ENCODE results near the gene TSC22D3. TPM values are rescaled to one million over a fixed set of nuclear protein-coding genes. Genes with fewer than 3 reads are reported as not detected.

The TSC22D3 gene
- total RNA-seq, 1 experiment from 2014 or later, result 20.5 TPM

GRCh38 chrX:107730991-107731766, 44.4 kb downstream of the TSC22D3 start:
- no peak for DNase-seq (ENCODE audit: low spot score)

GRCh38 chrX:107730298-107730655, 45.3 kb downstream of the TSC22D3 start:
- DNase-seq (ENCODE audit: low spot score), result no peak

- DNase-seq (ENCODE audit: low spot score), result no peak
Measured at GRCh38 chrX:107729558-107730297, 45.9 kb downstream of the TSC22D3 start.

DNA sequence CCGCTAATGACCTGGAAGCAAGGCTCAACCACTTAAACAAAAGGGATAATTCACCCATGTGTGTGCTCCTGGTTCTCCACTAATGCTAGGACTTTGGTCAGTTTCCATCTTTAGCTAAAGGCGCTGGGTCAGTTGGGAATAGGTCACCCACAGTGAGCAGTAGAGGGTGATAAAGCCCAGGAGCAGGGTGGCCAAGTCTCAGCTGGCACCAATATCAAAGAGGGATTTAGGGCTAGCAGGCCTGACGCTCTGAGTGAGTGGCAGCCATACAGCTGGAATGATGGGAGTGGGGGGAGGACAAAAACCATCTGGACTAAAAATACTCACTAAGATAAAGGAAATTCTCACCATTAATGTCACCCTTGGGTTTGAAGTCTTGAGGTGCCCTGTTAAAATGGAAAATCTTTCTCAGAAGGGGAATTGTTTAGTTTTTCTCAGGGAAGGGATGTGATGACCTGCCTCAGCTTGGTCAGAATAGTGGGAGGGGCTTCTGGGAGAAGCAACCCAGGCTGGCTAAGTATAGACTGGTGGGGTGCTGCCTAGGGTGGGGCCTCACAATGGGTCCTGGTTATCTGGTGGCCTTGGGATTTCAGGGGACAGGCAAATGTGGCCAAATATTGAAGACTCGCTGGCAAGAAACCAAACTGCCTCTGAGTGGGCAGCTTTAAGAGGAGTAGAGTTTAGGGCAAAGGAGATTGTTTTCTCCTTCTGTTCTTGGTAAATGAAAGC, 47.1 kb downstream of the TSC22D3 start:
- no peak for DNase-seq (ENCODE audit: low spot score)

GRCh38 chrX:107726816-107727534, 48.6 kb downstream of the TSC22D3 start:
- no peak for DNase-seq (ENCODE audit: low spot score)

DNA sequence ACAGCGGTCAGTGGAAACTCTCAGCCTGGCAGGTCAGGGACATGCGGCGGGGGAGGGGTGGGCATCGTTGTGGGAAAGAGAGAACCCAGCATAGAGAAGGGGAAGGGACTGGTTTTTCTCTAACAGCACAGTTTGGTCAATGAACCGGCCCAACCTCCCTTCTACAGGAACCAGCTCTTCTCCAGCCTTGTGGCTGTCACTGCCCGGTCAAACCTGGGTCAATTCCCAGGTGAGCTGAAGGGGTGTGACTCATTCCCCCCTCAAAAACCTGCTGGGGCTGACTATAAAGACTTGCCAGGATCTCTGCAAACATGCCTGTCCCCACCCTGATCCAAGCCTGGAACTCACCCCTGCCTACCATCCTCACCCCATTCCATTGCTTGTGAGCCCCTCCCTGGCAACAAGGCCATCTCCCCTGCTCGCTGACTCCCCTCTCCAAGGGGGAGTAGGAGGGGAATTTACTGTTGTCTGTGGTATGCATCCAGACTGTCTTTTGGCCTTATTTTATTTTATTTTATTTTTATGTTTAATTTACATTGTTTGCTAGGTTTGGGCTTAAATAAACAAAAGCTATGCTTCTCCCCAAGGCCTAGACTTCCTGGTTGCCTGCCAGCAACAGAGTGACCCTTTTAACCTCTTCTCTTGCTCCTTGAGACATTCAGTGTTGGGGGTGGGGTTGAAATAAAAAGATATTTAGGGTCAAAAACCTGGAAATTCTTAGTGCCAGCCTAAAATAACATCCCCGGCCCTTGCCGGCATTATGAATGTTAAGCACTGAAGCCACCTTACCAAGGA, 49.6 kb downstream of the TSC22D3 start:
- DNase-seq (ENCODE audit: low spot score), result no peak

DNA sequence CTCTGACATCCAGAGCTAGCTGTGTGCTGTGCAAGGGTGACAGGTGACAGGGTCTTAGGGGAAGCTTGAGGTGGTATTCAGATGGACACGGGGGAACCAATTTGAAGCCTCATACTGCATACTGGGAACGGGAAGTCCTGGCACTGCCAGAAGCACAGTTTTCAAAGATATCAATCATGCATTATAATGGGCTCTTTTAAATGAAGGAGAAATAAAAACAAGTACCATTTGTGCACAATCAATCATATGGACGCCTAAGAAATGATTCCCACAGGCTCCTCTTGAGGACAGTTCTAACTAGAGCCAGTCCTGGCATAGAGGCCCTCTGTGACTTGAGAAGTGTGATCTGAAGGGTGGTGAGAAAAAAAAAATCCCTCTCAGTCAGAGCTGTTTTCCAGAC, 50.9 kb downstream of the TSC22D3 start:
- no peak for DNase-seq (ENCODE audit: low spot score)

DNA sequence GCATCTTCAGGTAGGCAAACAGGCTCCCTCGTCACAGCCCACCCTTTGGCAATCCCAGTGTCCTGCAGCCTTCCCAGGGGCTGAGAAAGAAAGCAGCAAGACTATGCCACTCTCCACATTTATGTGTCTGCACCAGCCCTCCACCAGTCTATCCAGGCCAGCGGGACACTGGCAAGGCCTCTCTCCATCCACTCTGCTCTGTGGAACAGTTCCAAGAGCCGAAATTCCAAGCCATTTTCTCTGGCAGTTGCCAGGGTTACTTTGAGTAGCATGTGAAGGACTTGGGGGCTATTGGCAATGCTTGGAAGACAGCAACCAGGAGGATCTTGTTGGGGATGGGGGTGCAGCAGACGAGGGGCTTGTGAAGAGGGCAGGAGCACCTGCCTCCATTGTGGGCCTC, 52.1 kb downstream of the TSC22D3 start:
- DNase-seq (ENCODE audit: low spot score), result no peak

GRCh38 chrX:107721966-107722707, 53.5 kb downstream of the TSC22D3 start:
- no peak for DNase-seq (ENCODE audit: low spot score)

- no peak for DNase-seq (ENCODE audit: low spot score)
Measured at GRCh38 chrX:107721318-107721717, 54.3 kb downstream of the TSC22D3 start.

- DNase-seq (ENCODE audit: low spot score), result peak; percentile 78
Measured at GRCh38 chrX:107718156-107718621, 57.4 kb downstream of the TSC22D3 start.

DNA sequence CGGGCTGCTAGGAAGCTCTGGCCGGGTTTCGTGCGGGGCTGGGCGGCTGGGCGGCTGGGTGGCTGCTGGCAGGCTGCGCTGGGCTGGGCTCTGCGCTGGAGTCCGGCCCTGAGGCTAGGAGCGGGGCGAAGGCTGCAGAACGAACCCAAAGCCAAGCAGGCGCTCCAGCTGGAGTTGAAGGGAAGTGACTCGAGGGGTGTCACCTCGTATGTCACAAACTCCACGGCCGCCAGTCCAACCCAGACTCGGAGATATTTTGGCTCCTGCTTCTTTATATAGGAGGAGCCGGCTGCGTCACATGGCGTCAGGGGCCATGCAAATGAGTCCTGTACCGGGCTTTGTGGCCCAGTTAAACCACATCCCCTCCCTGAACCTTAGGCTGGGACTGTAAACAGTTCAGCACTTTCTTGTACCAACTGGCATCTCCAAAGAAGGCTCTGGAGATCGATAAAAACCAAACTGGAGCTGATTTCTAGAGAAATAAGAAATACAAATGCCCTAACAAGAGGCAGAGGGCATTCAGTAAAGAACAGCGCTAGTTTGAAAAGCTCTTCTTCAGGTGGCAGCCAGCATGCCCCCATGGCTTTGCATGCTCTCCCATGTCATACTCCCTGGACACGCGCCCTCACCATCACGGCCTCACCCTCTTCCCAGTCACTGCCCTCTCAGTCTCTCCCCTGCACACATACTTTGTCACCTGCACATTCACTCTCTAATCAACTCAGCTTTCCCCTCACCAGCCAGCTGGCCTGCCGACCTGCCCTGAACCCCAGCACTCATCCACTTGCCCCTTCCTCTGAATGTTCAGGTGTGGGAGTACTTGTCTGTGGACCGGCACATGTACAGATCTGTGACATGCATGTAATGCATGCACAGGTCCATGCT, 58.5 kb downstream of the TSC22D3 start:
- peak; percentile 73 for DNase-seq (ENCODE audit: low spot score)

DNA sequence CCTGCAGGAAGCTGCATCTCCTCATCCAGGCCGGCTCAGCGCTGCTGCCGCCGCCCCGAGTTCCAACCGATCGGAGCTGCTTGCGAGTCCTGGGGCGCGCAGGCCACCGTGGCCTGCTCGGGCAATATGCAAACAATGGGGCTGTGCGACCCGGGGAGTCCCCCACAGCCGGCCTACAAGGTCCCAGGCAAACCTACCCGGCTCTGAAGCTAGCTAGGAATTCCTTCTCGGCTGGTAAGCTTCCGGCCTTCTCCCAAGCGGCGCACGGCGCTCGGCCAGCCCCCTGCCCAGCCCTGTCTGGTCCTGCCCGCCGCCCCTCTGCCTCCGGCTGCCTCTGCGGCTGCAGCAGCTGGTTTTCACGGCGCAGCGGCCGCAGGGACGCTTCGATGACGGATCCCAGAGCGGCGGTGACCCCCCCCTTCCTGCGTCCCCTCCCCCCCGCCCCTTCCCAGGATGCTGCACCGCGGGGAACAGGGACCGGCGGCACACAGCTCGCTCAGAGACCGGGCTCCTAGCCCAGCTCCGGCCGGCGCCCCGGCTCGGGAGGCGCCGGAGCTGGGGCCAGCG, 59.4 kb downstream of the TSC22D3 start:
- DNase-seq (ENCODE audit: low spot score), result no peak

GRCh38 chrX:107715331-107716117, 60.1 kb downstream of the TSC22D3 start:
- DNase-seq (ENCODE audit: low spot score), result no peak

- no peak for DNase-seq (ENCODE audit: low spot score)
Measured at GRCh38 chrX:107714206-107714891, 61.2 kb downstream of the TSC22D3 start.

- no peak for DNase-seq (ENCODE audit: low spot score)
Measured at GRCh38 chrX:107713543-107714205, 61.9 kb downstream of the TSC22D3 start.

GRCh38 chrX:107713203-107713542, 62.4 kb downstream of the TSC22D3 start:
- DNase-seq (ENCODE audit: low spot score), result no peak

Data from H4 (cell line).